Activated CD4-positive, alpha-beta memory T cell treated with anti-CD3 and anti-CD28 coated beads for 36 hours (primary cell): ENCODE results near the gene SCGB3A2. TPM values are rescaled to one million over a fixed set of nuclear protein-coding genes. Genes with fewer than 3 reads are reported as not detected.

Source experiments
- CTCF ChIA-PET: fragments of 350-600 bp; sonication (Branson Sonifier 250); formaldehyde crosslinking; loops from one replicate; lab custom pipeline; 2021; ENCODE audit warnings: antibody characterized with exemption, inconsistent platforms; lab: Charles Lee
- POLR2A ChIA-PET: fragments of 350-600 bp; sonication (Branson Sonifier 250); formaldehyde crosslinking; loops from one replicate; lab custom pipeline; 2021; ENCODE audit warnings: antibody characterized with exemption; lab: Charles Lee
- DNase-seq: peaks from one replicate; pipeline ENCODE4 v3.0.0-alpha.2; 2020
- H3K27ac Mint-ChIP-seq: one replicate; pipeline ENCODE4 v1.8.0; 2021; ENCODE audit warnings: mixed read lengths
- H3K27me3 Mint-ChIP-seq: one replicate; pipeline ENCODE4 v1.8.0; 2021; ENCODE audit warnings: mixed read lengths
- H3K36me3 Mint-ChIP-seq: one replicate; pipeline ENCODE4 v1.8.0; 2021; ENCODE audit warnings: mixed read lengths
- H3K4me1 Mint-ChIP-seq: one replicate; pipeline ENCODE4 v1.8.0; 2021; ENCODE audit warnings: low read depth, mixed read lengths
- H3K4me3 Mint-ChIP-seq: one replicate; pipeline ENCODE4 v1.8.0; 2021; ENCODE audit warnings: mild to moderate bottlenecking, mixed read lengths
- H3K9me3 Mint-ChIP-seq: one replicate; pipeline ENCODE4 v1.8.0; 2021; ENCODE audit warnings: mixed read lengths
- intact Hi-C: fragments of 100-400 bp; cut with micrococcal nuclease; formaldehyde crosslinking; loops from one replicate; pipeline ENCODE4 v1.15.1; 2023
- total RNA-seq, 2 experiments: library from RNA; stranded (reverse); gene quantifications; one replicate each; pipeline ENCODE4 v1.2.3, GENCODE V29; 2021

The SCGB3A2 gene
- total RNA-seq, 2 experiments from 2014 or later, result not detected

DNA sequence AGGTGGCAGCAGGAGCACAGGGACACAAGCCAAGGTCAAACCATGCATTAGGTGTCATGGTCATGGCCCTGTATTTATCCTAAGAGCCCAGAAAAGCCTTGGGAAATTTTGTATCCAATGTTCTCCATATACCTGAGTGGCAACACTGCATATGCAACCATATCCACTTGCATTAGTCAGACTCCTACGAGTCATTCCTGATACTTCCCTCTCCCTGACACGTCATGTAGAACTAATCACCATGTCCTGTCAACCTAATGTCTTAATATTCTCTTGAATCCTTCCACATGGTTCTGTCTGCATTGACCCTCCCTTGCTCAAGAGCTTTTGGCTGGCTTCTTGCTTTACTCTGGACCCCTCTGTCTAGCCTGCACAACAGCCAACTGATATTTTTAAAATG lies 9.4 kb downstream of the SCGB3A2 start:
- H3K27ac Mint-ChIP-seq, result no peak overlapping the region
- no peaks in the 10 kb centered on the region for H3K27me3 Mint-ChIP-seq
- H3K9me3 Mint-ChIP-seq, result no peaks in the 10 kb centered on the region
- intact Hi-C loops, result no loop called here
- ChIA-PET POLR2A (no interaction called here), CTCF (interaction anchor here (0.6 kb wide), 1 partner anchor 43 kb away, joined by 4 read pairs; no protein-coding TSS in a partner anchor)
- DNase-seq, result no peak
- H3K4me1 Mint-ChIP-seq, result no peaks in the 10 kb centered on the region
- H3K36me3 Mint-ChIP-seq, result no peaks in the 10 kb centered on the region
- H3K4me3 Mint-ChIP-seq, result no peak overlapping the region

GRCh38 chr5:147892696-147893296 lies 14.3 kb downstream of the SCGB3A2 start:
- Mint-ChIP-seq H3K27me3 (no peaks in the 10 kb centered on the region), H3K36me3 (no peaks in the 10 kb centered on the region), H3K4me1 (no peaks in the 10 kb centered on the region), H3K27ac (no peak overlapping the region), H3K4me3 (no peak overlapping the region), H3K9me3 (no peaks in the 10 kb centered on the region)
- DNase-seq, result no peak
- ChIA-PET POLR2A (no interaction called here), CTCF (no interaction called here)
- intact Hi-C loops, result no loop called here

DNA sequence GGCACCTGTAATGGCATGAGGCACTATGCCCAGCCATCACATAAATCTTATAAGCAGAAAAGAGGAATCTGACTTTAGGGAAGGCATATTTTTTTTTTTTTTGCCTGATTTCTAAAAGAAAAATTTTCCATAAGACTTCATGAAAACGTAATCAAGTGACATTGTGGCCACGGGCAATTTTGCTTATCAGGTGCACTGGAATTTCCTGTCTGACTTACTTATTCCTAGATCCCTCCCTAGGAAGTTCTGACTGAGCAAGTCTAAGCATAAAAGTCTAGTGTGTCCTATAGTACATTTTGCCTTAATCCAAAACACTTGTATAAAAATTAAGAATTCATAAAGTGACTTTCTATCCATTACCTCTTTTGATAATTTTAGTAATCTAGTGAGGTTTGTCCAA lies 15.3 kb downstream of the SCGB3A2 start:
- no peak for DNase-seq
- intact Hi-C loops, result no loop called here
- POLR2A ChIA-PET, result no interaction called here
- CTCF ChIA-PET, result no interaction called here
- Mint-ChIP-seq H3K4me3 (no peak overlapping the region), H3K27me3 (no peaks in the 10 kb centered on the region), H3K4me1 (no peaks in the 10 kb centered on the region), H3K9me3 (no peaks in the 10 kb centered on the region), H3K36me3 (no peaks in the 10 kb centered on the region), H3K27ac (no peak overlapping the region)

DNA sequence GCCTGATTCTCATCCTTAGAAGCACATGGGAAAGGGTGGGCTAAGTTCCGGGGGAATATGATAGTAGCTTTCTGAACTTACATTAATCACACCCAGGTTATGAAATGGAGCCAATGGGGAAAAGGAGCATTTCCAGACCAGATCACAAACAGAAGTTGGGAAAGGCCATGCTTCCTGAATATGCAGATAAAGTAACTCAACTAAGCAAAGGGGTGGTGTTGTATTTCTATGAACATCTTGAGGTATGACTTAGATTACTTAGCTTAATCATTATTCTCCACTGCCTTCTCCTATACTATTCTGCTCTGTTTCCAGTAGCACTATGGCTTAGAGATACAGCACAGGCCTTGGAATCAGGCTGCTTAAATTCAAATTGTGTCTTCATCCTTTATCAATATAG lies 17.4 kb downstream of the SCGB3A2 start:
- H3K4me3 Mint-ChIP-seq, result no peak overlapping the region

GRCh38 chr5:147898875-147899401 lies 20.4 kb downstream of the SCGB3A2 start:
- Mint-ChIP-seq H3K27me3 (no peaks in the 10 kb centered on the region), H3K27ac (no peak overlapping the region), H3K4me3 (no peak overlapping the region), H3K4me1 (no peaks in the 10 kb centered on the region), H3K9me3 (no peaks in the 10 kb centered on the region), H3K36me3 (no peaks in the 10 kb centered on the region)
- intact Hi-C loops, result no loop called here
- no peak for DNase-seq
- CTCF ChIA-PET, result no interaction called here
- POLR2A ChIA-PET, result no interaction called here

More for the DNA sequence above, 17.4 kb downstream of the SCGB3A2 start:
- ChIA-PET POLR2A (no interaction called here), CTCF (no interaction called here)
- intact Hi-C loops, result no loop called here
- Mint-ChIP-seq H3K27ac (no peak overlapping the region), H3K36me3 (no peaks in the 10 kb centered on the region), H3K9me3 (no peaks in the 10 kb centered on the region), H3K4me1 (no peaks in the 10 kb centered on the region), H3K27me3 (no peaks in the 10 kb centered on the region)
- no peak for DNase-seq

DNA sequence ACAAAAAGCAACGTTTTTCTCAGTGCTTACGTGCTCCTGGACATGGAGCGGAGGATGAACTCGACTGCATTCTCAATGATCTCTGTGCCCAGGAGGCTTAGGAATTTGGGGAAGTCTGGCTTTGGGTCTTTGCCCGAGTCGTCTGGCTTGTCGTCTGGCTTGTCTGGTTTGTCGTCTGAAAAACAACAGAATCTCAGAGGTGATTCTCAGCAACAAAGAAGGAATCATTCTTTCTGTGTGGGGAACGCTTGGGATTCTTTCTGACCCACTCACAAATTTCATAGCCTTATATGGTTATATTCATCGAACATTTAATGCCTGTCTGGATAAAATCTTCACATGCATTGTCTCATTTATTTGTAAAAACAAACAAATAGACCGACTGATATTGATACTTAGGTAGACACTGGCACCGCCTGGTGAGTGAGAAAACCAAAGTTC lies 23.1 kb downstream of the SCGB3A2 start:
- ChIA-PET POLR2A (no interaction called here), CTCF (no interaction called here)
- no peak overlapping the region for H3K4me3 Mint-ChIP-seq

DNA sequence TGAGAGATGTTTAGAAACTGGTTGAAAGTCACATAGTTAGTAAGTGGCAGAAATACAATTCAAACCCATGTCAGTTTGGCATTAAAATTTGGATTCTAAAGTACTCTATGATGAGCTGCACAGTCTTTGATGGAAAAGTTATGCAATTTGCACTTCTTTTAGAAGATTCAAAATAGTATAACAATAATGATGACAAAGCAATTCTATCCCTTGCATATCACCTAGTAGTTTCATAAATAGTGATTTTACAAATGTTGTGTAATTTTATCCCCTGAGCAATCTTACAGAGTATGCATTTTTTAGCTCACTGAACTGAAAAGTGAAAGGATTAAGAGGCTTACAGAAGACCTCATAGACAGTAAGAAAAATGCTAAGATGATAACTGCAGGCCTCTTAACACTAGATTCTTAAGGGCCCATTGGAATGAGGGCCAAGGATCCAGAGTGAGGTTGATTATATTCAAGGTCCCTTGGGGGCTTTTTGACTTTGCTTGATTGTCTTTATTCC lies 24.2 kb downstream of the SCGB3A2 start:
- H3K27ac Mint-ChIP-seq, result no peak overlapping the region
- no peaks in the 10 kb centered on the region for H3K4me1 Mint-ChIP-seq
- intact Hi-C loops, result no loop called here
- H3K27me3 Mint-ChIP-seq, result no peaks in the 10 kb centered on the region
- no peaks in the 10 kb centered on the region for H3K36me3 Mint-ChIP-seq
- no peak for DNase-seq
- ChIA-PET CTCF (no interaction called here), POLR2A (no interaction called here)
- H3K9me3 Mint-ChIP-seq, result no peaks in the 10 kb centered on the region
- H3K4me3 Mint-ChIP-seq, result no peak overlapping the region

More for the DNA sequence above, 23.1 kb downstream of the SCGB3A2 start:
- Mint-ChIP-seq H3K9me3 (no peaks in the 10 kb centered on the region), H3K27me3 (no peaks in the 10 kb centered on the region), H3K36me3 (no peaks in the 10 kb centered on the region), H3K4me1 (no peaks in the 10 kb centered on the region), H3K27ac (no peak overlapping the region)
- intact Hi-C loops, result no loop called here
- DNase-seq, result no peak

DNA sequence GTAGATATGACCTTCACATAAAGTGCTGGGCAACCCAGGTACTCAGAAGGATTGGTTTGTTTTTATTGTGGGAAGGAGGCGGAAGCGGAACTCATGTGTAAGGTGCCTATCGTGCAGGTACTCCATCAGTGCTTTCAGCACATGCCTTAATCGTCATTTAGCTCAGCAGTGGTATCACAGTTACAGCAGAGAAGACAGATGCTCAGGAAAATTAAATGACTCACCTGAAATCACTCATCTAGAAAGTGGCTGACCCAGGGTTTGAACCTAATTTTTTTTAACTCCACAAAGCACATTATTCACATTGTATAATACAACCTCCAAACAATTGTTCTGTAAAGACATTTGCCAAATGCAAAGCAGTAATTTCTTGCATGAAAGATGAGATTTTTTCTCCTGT lies 25.6 kb downstream of the SCGB3A2 start:
- H3K27ac Mint-ChIP-seq, result no peak overlapping the region
- CTCF ChIA-PET, result no interaction called here
- intact Hi-C loops, result no loop called here
- H3K4me1 Mint-ChIP-seq, result no peaks in the 10 kb centered on the region
- no peak for DNase-seq
- H3K9me3 Mint-ChIP-seq, result no peaks in the 10 kb centered on the region
- no peaks in the 10 kb centered on the region for H3K36me3 Mint-ChIP-seq
- no peaks in the 10 kb centered on the region for H3K27me3 Mint-ChIP-seq
- POLR2A ChIA-PET, result no interaction called here
- no peak overlapping the region for H3K4me3 Mint-ChIP-seq

- no peaks in the 10 kb centered on the region for H3K4me1 Mint-ChIP-seq
- POLR2A ChIA-PET, result no interaction called here
- H3K27me3 Mint-ChIP-seq, result no peaks in the 10 kb centered on the region
- intact Hi-C loops, result no loop called here
- no peaks in the 10 kb centered on the region for H3K9me3 Mint-ChIP-seq
- CTCF ChIA-PET, result no interaction called here
- no peak for DNase-seq
- H3K4me3 Mint-ChIP-seq, result no peak within 1 kb of the TSS
- no peaks in the 10 kb centered on the region for H3K36me3 Mint-ChIP-seq
- H3K27ac Mint-ChIP-seq, result no peak within 1 kb of the TSS
These were observed 28.0 kb downstream of the SCGB3A2 start, which contains the start of gene C5orf46 for GRCh38 chr5:147906326-147907095. TSS of gene C5orf46 (minus strand) at chr5:147906538. CDS start at chr5:147906501, 37 bp downstream.

- Mint-ChIP-seq H3K4me3 (no peak overlapping the region), H3K36me3 (no peaks in the 10 kb centered on the region), H3K27me3 (peaks cover 2% of the 10 kb centered on the region), H3K27ac (no peak overlapping the region), H3K4me1 (no peaks in the 10 kb centered on the region), H3K9me3 (no peaks in the 10 kb centered on the region)
- ChIA-PET POLR2A (no interaction called here), CTCF (no interaction called here)
- no peak for DNase-seq
- intact Hi-C loops, result no loop called here
These were observed 32.9 kb downstream of the SCGB3A2 start for GRCh38 chr5:147911427-147911826.

- ChIA-PET POLR2A (no interaction called here), CTCF (no interaction called here)
- no peak overlapping the region for H3K4me3 Mint-ChIP-seq
- intact Hi-C loops, result no loop called here
- DNase-seq, result no peak
- no peaks in the 10 kb centered on the region for H3K9me3 Mint-ChIP-seq
- no peaks in the 10 kb centered on the region for H3K4me1 Mint-ChIP-seq
- no peak overlapping the region for H3K27ac Mint-ChIP-seq
- no peaks in the 10 kb centered on the region for H3K36me3 Mint-ChIP-seq
- peaks cover 4% of the 10 kb centered on the region for H3K27me3 Mint-ChIP-seq
These were observed 33.5 kb downstream of the SCGB3A2 start for GRCh38 chr5:147912011-147912410.

DNA sequence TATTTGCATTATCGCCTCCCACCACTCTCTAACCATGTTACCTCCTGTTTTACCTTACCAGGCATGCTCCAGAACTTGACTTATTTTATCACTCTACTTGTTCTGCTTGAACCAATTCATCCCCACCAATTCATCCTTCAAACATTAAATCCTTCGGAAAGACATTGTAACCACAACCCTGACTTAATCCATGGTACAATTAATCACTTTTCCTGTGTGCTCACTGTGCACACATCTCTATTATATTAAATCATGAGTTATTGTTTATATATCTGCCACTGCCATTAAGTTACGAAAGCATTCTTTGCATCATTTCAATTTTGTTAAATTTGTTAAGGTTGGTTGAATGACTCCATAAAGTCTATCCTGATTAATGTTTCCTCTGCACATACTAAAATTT lies 35.3 kb downstream of the SCGB3A2 start:
- POLR2A ChIA-PET, result no interaction called here
- H3K36me3 Mint-ChIP-seq, result no peaks in the 10 kb centered on the region
- H3K27me3 Mint-ChIP-seq, result peaks cover 4% of the 10 kb centered on the region
- no peak overlapping the region for H3K27ac Mint-ChIP-seq
- no peaks in the 10 kb centered on the region for H3K9me3 Mint-ChIP-seq
- intact Hi-C loops, result no loop called here
- no peak for DNase-seq
- CTCF ChIA-PET, result no interaction called here
- H3K4me3 Mint-ChIP-seq, result no peak overlapping the region
- no peaks in the 10 kb centered on the region for H3K4me1 Mint-ChIP-seq
